GM18508 (cell line): ENCODE measurements around the gene ZNF524.

Source experiments
- ATAC-seq: cut with Tn5 transposase; IDR thresholded peaks from one replicate; pipeline ENCODE4 v1.9.1; 2021; ENCODE audit warnings: moderate number of reproducible peaks; ENCODE audit not compliant: insufficient read depth, unreplicated experiment

ZNF524 gene

GRCh38 chr19:55616395-55616875, 16.3 kb downstream of the ZNF524 start:
- no peak for ATAC-seq

GRCh38 chr19:55617426-55617825, 17.3 kb downstream of the ZNF524 start:
- ATAC-seq, result no peak

DNA sequence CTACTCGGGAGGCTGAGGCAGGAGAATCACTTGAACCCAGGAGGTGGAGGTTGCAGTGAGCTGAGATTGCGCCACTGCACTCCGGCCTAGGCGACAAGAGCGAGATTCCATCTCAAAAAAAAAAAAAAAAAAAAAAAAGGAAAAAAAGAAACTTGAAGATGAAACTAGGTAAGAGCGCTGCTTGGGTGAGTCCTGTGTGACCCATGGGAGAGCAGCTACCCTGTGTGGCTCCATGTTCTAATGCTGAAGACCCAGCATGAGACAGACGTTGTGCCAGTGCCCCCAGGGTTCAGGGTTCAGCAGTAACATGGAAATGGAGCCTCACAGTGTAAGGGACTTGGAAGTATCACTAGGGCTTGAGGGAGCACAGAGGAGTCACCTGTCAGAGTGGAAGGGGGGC, 18.3 kb downstream of the ZNF524 start:
- no peak for ATAC-seq

DNA sequence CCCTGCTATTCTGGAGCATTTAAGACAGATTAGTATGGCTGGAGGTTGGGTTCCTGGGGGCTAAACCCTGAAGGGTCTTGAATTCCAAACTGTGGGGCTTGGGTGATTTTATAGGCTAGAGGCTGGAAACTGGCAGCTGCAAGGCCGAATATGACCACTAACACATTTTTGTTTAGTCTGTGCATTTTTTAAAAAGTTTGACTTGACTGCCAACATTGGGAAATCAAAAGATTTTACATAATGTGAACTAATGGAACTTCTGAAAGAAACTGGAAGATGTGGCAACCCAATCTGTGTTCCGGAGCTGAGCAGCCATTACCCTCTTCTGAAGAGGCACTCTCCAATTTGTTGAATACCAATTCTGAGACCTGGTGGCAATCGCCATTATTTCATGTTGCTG, 19.2 kb downstream of the ZNF524 start:
- ATAC-seq, result no peak

GRCh38 chr19:55620410-55621204, 20.5 kb downstream of the ZNF524 start:
- no peak for ATAC-seq

GRCh38 chr19:55621205-55621672, 21.2 kb downstream of the ZNF524 start:
- ATAC-seq, result no peak

DNA sequence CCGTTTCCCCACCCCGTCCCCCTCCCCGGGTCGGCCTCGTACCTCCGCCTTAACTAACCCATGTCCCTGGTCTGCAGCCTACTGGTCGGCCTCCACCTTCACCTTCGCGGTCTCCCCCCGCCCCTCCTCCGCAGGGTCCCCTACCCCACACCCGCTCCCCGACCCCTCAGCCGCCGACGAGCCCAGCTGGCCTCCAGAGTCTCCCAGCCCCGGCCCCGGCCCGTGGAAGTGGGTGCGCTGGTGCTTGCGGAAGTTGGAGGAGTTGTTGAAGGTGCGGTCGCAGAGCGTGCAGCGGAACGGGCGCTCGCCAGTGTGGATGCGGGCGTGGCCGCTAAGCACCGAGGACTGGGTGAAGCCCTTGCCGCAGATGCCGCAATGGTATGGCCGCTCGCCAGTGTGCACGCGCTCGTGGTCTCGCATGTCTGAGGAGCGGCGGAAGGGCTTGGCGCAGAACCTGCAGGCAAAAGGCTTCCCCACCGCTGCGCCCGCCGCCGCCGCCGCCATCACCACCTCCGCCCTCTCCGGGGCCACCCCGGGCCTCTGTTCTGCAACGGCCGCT, 21.7 kb downstream of the ZNF524 start:
- no peak for ATAC-seq

DNA sequence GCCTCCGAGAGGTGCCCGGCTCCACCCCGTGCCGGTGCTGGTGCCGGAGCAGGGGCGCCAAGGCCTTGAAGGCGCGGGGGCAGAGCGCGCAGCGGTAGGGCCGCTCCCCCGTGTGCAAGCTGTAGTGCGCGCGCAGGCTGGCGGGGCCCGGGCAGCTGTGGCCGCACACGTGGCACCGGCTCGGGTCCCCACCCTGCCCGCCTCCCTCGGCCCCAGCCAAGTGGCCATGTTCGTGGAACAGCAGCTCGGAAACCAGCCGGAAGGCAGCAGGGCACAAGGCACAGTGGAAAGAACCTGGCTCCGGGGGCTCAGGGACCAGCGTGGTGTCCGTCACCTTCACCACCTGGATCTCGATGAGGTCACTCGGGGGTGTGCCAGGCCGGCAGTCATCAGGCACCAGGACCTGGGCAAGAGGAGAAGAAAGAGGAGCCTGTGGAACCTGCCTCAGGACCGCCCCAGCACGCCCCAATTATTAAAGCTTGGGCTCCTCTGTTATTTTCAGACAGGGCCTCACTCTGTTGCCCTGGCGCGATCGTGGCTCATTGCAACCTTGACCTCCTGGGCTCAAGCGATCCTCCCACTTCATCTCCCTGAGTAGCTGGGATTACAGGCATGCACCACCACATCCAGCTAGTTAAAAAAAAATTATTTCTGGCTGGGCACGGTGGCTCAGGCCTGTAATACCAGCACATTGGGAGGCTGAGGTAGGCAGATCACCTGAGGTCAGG, 22.3 kb downstream of the ZNF524 start:
- ATAC-seq, result no peak

DNA sequence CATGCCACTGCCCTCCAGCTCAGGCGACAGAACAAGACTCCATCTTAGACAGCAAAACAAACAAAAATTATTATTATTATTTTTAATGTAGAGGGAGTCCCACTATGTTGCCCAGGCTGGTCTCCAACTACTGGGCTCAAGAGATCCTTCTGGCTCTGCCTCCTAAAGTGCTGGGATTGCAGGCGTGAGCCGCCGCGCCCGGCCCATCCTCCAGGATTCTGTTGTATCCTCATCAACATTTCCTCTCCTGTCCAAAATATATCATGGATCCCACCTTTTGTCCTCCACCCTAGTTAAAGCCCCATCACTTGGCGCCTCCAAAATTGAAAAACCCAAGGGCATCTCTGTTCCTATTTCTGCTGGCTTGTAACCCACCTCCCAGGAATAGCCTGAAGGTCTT, 23.0 kb downstream of the ZNF524 start:
- ATAC-seq, result no peak

DNA sequence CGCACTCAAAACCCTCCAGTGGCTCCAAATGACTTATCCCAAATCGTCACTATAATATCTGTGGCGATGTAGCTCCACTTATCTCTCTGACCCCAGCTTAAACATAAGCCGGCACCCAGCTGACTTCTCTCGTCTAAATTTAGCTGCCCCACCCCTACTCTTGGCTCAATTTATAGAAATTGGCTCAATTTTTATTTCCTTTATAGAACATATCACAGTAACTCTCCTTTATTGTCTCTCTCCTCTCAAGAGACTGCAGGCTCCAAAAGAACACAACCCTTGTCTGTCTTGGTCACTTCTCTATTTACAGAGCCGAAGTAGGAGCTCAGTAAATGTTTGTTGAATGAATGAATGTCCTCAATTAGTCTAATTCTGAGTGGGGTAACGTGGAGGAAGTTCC, 23.5 kb downstream of the ZNF524 start:
- no peak for ATAC-seq

DNA sequence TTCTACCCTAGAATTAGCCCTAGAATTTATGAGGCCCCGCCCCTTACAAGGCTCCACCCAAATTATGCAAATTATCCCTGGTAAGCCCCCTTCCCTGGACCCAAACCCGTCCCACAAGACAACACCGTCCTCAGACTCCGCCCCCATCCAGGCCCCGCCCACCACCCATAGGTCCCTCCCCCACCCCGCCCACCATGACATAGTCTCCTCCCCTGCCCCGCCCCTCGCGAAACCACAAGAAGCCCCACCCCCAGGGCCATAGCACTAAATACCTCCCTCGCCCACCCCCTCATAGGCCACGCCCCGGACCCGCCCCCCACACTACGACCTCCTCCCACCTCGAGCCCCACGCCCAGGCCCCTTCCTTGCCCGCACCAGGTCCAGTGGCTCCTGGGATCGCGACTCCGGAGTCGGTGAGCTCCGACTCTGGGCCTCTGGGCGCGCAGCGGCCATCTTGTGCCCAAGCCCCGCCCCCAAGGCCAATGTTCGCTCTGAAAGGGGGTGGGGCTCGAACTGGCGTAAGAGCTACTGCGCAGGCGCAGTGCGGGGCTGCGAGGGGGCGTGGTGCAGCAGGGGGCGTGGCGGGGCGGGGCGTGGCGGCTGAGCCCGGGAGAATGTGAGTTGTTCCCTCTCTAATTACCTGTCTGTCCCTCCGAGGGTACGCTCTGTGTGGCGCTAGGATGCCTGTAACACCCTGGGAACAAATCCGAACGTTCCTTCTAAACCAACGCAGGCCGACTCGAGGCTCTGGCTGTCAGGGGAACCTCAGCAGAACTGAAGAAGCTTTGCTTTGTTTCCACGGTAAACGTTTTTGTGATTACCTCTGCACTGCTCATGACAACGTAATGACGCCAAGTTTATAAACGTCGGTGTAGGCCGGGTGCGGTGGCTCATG, 24.3 kb downstream of the ZNF524 start, which contains the start of gene ZNF784:
TSS of gene ZNF784 (minus strand) at position 458 of the 895 bp plus-strand sequence. CDS start at position 453, 5 bp downstream.
- ATAC-seq, result no peak

GRCh38 chr19:55625004-55625326, 24.9 kb downstream of the ZNF524 start:
- no peak for ATAC-seq

DNA sequence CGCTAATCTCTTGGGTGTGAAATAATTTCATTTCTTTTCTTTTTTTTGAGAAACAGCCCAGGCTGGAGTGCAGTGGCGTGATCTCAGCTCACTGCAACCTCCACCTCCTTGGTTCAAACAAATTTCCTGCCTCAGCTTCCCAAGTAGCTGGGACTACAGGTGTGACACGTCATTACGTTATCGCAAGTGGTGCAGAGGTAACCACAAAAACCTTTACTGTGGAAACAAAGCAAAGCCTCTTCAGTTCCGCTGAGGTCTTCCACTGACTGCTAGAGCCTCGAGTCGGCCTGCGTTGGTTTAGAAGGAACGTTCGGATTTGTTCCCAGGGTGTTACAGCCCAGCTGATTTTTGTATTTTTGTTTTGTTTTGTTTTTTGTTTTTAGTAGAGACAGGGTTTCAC, 26.3 kb downstream of the ZNF524 start:
- ATAC-seq, result no peak

GRCh38 chr19:55632463-55632834, 32.4 kb downstream of the ZNF524 start:
- ATAC-seq, result no peak

GRCh38 chr19:55633861-55634260, 33.8 kb downstream of the ZNF524 start:
- no peak for ATAC-seq

GRCh38 chr19:55635334-55635717, 35.2 kb downstream of the ZNF524 start:
- no peak for ATAC-seq

- no peak for ATAC-seq
These were observed 35.9 kb downstream of the ZNF524 start for GRCh38 chr19:55635856-55636440.

DNA sequence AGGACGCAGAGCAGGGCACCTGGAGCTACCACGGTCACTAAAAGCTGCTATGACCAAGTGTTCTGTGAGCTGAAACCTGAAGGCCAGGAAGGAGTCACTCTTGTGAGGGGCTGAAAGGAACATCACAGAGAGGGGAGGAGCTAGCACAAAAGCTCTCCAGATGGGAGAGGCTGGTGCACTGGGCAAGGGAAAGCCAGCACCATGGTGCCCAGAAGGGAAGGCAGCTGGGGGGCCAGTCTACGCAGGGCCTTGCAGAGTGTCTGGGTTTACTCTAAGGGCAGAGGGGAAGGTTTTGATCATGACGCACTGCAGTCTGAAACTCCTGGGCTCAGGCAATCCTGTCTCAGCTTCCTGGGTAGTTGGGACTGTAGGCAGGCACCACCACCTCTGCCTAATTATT, 36.6 kb downstream of the ZNF524 start:
- ATAC-seq, result no peak

- no peak for ATAC-seq
These were observed 37.4 kb downstream of the ZNF524 start for GRCh38 chr19:55637534-55637933.

DNA sequence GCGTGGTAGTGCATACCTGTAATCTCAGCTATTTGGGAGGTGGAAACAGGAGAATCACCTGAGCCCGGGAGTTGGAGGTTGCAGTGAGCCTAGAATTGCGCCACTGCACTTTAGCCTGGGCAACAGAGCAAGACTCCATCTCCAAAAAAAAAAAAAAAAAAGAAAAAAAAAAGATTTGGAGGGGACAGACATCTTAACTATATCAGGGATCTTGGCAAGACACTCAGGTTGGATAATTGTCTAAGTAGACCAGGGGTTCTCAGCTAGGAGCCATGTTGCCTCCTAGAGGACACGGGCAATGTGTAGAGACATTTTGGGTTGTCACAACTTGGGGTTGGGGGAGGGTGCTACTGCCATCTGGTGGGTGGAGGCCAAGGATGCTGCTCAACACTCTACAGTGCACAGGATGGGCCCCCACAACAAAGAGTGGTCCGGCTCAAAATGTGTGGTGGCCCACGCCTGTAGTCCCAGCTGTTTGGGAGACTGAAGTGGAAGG, 38.8 kb downstream of the ZNF524 start:
- ATAC-seq, result no peak
